ENCODE measurements around the gene UBE2V1.

DNA sequence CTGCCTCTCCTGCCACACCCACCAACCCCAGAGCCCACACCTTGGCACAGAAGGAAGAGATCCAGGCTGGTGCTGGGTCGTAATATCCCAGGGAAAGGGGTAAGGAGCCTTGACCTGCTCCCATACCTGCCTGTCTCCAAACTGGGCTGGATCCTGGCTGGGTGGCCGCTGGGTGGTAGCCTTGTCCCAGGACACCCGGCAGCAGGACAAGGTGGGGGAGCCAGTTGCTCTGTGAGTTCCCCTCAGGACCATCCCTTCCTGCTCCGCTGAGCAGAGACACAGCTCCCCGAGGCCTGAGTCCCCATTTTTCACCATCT lies 58.8 kb downstream of the UBE2V1 start:
- TF ChIP-seq EP300 (IDR thresholded peaks at IDR 0.05; ENCODE audit: borderline replicate concordance) (no peak), TCF12 (IDR thresholded peaks at IDR 0.05; ENCODE audit: low read depth) (no peak; the same call in 1 of the 2 replicates), MAX (IDR thresholded peaks at IDR 0.05) (no peak), YY1 (IDR thresholded peaks at IDR 0.05; ENCODE audit: low read depth) (no peak), REST (IDR thresholded peaks at IDR 0.05; ENCODE audit: low read depth) (no peak), NFIC (IDR thresholded peaks at IDR 0.05) (no peak), RAD21 (IDR thresholded peaks at IDR 0.05; ENCODE audit: low read depth) (no peak), FOXM1 (IDR thresholded peaks at IDR 0.05; ENCODE audit: borderline replicate concordance, low read depth) (no peak), USF1 (IDR thresholded peaks at IDR 0.05) (no peak), CREB1 (IDR thresholded peaks at IDR 0.05; ENCODE audit: low read depth) (no peak), TAF1 (IDR thresholded peaks at IDR 0.05; ENCODE audit: low read depth) (no peak), TEAD4 (IDR thresholded peaks at IDR 0.05) (no peak), CEBPB (IDR thresholded peaks at IDR 0.05) (no peak), EGR1 (IDR thresholded peaks at IDR 0.05) (no peak)

Measured in Ishikawa (cell line).